ENCODE results near the gene ADGRA1.

Gene ADGRA1

GRCh38 chr10:133091316-133091715 is 3.6 kb downstream of the ADGRA1 start:
- H3K9me3 ChIP-seq (ENCODE audit: insufficient read depth, low read depth, low read length) = no peaks in the 10 kb centered on the region
- H3K36me3 ChIP-seq (ENCODE audit: insufficient read depth, low read depth, low read length) = no peaks in the 10 kb centered on the region
- H3K27ac ChIP-seq (ENCODE audit: low read length) = no peak overlapping the region
- H3K9ac ChIP-seq (ENCODE audit: low read depth, low read length) = no peak overlapping the region
- no peak overlapping the region for H3K4me3 ChIP-seq (ENCODE audit: low read length)
- H3K4me1 ChIP-seq (ENCODE audit: insufficient read depth, low read length) = no peaks in the 10 kb centered on the region
- peaks cover 65% of the 10 kb centered on the region for H3K27me3 ChIP-seq (ENCODE audit: insufficient read depth, low read length)

GRCh38 chr10:133093291-133093690 is 5.6 kb downstream of the ADGRA1 start:
- H3K36me3 ChIP-seq (ENCODE audit: insufficient read depth, low read depth, low read length) = no peaks in the 10 kb centered on the region
- no peak overlapping the region for H3K9ac ChIP-seq (ENCODE audit: low read depth, low read length)
- H3K27ac ChIP-seq (ENCODE audit: low read length) = no peak overlapping the region
- no peaks in the 10 kb centered on the region for H3K4me1 ChIP-seq (ENCODE audit: insufficient read depth, low read length)
- H3K9me3 ChIP-seq (ENCODE audit: insufficient read depth, low read depth, low read length) = no peaks in the 10 kb centered on the region
- H3K27me3 ChIP-seq (ENCODE audit: insufficient read depth, low read length) = peaks cover 45% of the 10 kb centered on the region
- no peak overlapping the region for H3K4me3 ChIP-seq (ENCODE audit: low read length)

- Histone ChIP-seq H3K9me3 (ENCODE audit: insufficient read depth, low read depth, low read length) (no peaks in the 10 kb centered on the region), H3K27ac (ENCODE audit: low read length) (no peak overlapping the region), H3K27me3 (ENCODE audit: insufficient read depth, low read length) (peaks cover 35% of the 10 kb centered on the region), H3K9ac (ENCODE audit: low read depth, low read length) (no peak overlapping the region), H3K36me3 (ENCODE audit: insufficient read depth, low read depth, low read length) (no peaks in the 10 kb centered on the region), H3K4me1 (ENCODE audit: insufficient read depth, low read length) (no peaks in the 10 kb centered on the region), H3K4me3 (ENCODE audit: low read length) (no peak overlapping the region)
Measured at GRCh38 chr10:133094286-133094685, 6.6 kb downstream of the ADGRA1 start.

- peaks cover 29% of the 10 kb centered on the region for H3K27me3 ChIP-seq (ENCODE audit: insufficient read depth, low read length)
- H3K36me3 ChIP-seq (ENCODE audit: insufficient read depth, low read depth, low read length) = no peaks in the 10 kb centered on the region
- H3K4me3 ChIP-seq (ENCODE audit: low read length) = no peak overlapping the region
Measured at GRCh38 chr10:133094866-133095265, 7.1 kb downstream of the ADGRA1 start.

GRCh38 chr10:133095586-133095985 is 7.9 kb downstream of the ADGRA1 start:
- H3K9me3 ChIP-seq (ENCODE audit: insufficient read depth, low read depth, low read length) = no peaks in the 10 kb centered on the region
- peaks cover 28% of the 10 kb centered on the region for H3K27me3 ChIP-seq (ENCODE audit: insufficient read depth, low read length)
- H3K4me3 ChIP-seq (ENCODE audit: low read length) = no peak overlapping the region
- H3K9ac ChIP-seq (ENCODE audit: low read depth, low read length) = no peak overlapping the region
- H3K36me3 ChIP-seq (ENCODE audit: insufficient read depth, low read depth, low read length) = no peaks in the 10 kb centered on the region
- H3K4me1 ChIP-seq (ENCODE audit: insufficient read depth, low read length) = no peaks in the 10 kb centered on the region
- H3K27ac ChIP-seq (ENCODE audit: low read length) = no peak overlapping the region

More at GRCh38 chr10:133094866-133095265, 7.1 kb downstream of the ADGRA1 start:
- no peak overlapping the region for H3K27ac ChIP-seq (ENCODE audit: low read length)
- H3K9ac ChIP-seq (ENCODE audit: low read depth, low read length) = no peak overlapping the region
- no peaks in the 10 kb centered on the region for H3K9me3 ChIP-seq (ENCODE audit: insufficient read depth, low read depth, low read length)
- no peaks in the 10 kb centered on the region for H3K4me1 ChIP-seq (ENCODE audit: insufficient read depth, low read length)

GRCh38 chr10:133096616-133097269 is 9.0 kb downstream of the ADGRA1 start:
- H3K27me3 ChIP-seq (ENCODE audit: insufficient read depth, low read length) = peaks cover 22% of the 10 kb centered on the region
- H3K27ac ChIP-seq (ENCODE audit: low read length) = no peak overlapping the region
- no peak overlapping the region for H3K4me3 ChIP-seq (ENCODE audit: low read length)

GRCh38 chr10:133097418-133097817 is 9.7 kb downstream of the ADGRA1 start:
- no peak overlapping the region for H3K27ac ChIP-seq (ENCODE audit: low read length)
- no peaks in the 10 kb centered on the region for H3K36me3 ChIP-seq (ENCODE audit: insufficient read depth, low read depth, low read length)
- H3K4me3 ChIP-seq (ENCODE audit: low read length) = no peak overlapping the region
- H3K27me3 ChIP-seq (ENCODE audit: insufficient read depth, low read length) = peaks cover 23% of the 10 kb centered on the region
- H3K4me1 ChIP-seq (ENCODE audit: insufficient read depth, low read length) = peaks cover 8% of the 10 kb centered on the region; the same call in 1 of the 2 replicates
- H3K9ac ChIP-seq (ENCODE audit: low read depth, low read length) = no peak overlapping the region
- no peaks in the 10 kb centered on the region for H3K9me3 ChIP-seq (ENCODE audit: insufficient read depth, low read depth, low read length)

More at GRCh38 chr10:133096616-133097269, 9.0 kb downstream of the ADGRA1 start:
- Histone ChIP-seq H3K9me3 (ENCODE audit: insufficient read depth, low read depth, low read length) (no peaks in the 10 kb centered on the region), H3K9ac (ENCODE audit: low read depth, low read length) (no peak overlapping the region), H3K36me3 (ENCODE audit: insufficient read depth, low read depth, low read length) (no peaks in the 10 kb centered on the region), H3K4me1 (ENCODE audit: insufficient read depth, low read length) (peaks cover 3% of the 10 kb centered on the region; the same call in 1 of the 2 replicates)

GRCh38 chr10:133097961-133098360 is 10.2 kb downstream of the ADGRA1 start:
- Histone ChIP-seq H3K9ac (ENCODE audit: low read depth, low read length) (no peak overlapping the region), H3K27ac (ENCODE audit: low read length) (no peak overlapping the region), H3K4me3 (ENCODE audit: low read length) (no peak overlapping the region), H3K4me1 (ENCODE audit: insufficient read depth, low read length) (peaks cover 8% of the 10 kb centered on the region; the same call in 1 of the 2 replicates), H3K27me3 (ENCODE audit: insufficient read depth, low read length) (peaks cover 19% of the 10 kb centered on the region), H3K36me3 (ENCODE audit: insufficient read depth, low read depth, low read length) (no peaks in the 10 kb centered on the region), H3K9me3 (ENCODE audit: insufficient read depth, low read depth, low read length) (no peaks in the 10 kb centered on the region)

- Histone ChIP-seq H3K9ac (ENCODE audit: low read depth, low read length) (no peak overlapping the region), H3K27ac (ENCODE audit: low read length) (no peak overlapping the region), H3K27me3 (ENCODE audit: insufficient read depth, low read length) (peaks cover 17% of the 10 kb centered on the region), H3K4me3 (ENCODE audit: low read length) (no peak overlapping the region), H3K4me1 (ENCODE audit: insufficient read depth, low read length) (peaks cover 8% of the 10 kb centered on the region; the same call in 1 of the 2 replicates), H3K36me3 (ENCODE audit: insufficient read depth, low read depth, low read length) (no peaks in the 10 kb centered on the region), H3K9me3 (ENCODE audit: insufficient read depth, low read depth, low read length) (no peaks in the 10 kb centered on the region)
Measured at GRCh38 chr10:133098426-133099124, 10.9 kb downstream of the ADGRA1 start.

- Histone ChIP-seq H3K9me3 (ENCODE audit: insufficient read depth, low read depth, low read length) (no peaks in the 10 kb centered on the region), H3K36me3 (ENCODE audit: insufficient read depth, low read depth, low read length) (no peaks in the 10 kb centered on the region), H3K4me3 (ENCODE audit: low read length) (no peak overlapping the region), H3K27ac (ENCODE audit: low read length) (no peak overlapping the region), H3K9ac (ENCODE audit: low read depth, low read length) (no peak overlapping the region), H3K4me1 (ENCODE audit: insufficient read depth, low read length) (peaks cover 8% of the 10 kb centered on the region; the same call in 1 of the 2 replicates), H3K27me3 (ENCODE audit: insufficient read depth, low read length) (peaks cover 17% of the 10 kb centered on the region)
Measured at GRCh38 chr10:133099571-133099970, 11.8 kb downstream of the ADGRA1 start.

- H3K4me1 ChIP-seq (ENCODE audit: insufficient read depth, low read length) = peaks cover 8% of the 10 kb centered on the region; the same call in 1 of the 2 replicates
- H3K4me3 ChIP-seq (ENCODE audit: low read length) = no peak overlapping the region
- no peaks in the 10 kb centered on the region for H3K36me3 ChIP-seq (ENCODE audit: insufficient read depth, low read depth, low read length)
- H3K27me3 ChIP-seq (ENCODE audit: insufficient read depth, low read length) = peaks cover 17% of the 10 kb centered on the region
- no peak overlapping the region for H3K27ac ChIP-seq (ENCODE audit: low read length)
- no peaks in the 10 kb centered on the region for H3K9me3 ChIP-seq (ENCODE audit: insufficient read depth, low read depth, low read length)
- no peak overlapping the region for H3K9ac ChIP-seq (ENCODE audit: low read depth, low read length)
Measured at GRCh38 chr10:133100186-133100585, 12.5 kb downstream of the ADGRA1 start.

Data from iPS-20b (cell line).